Keratinocyte (primary cell): Measurements from ENCODE around the gene ARHGEF37. TPM values are rescaled to one million over a fixed set of nuclear protein-coding genes. Genes with fewer than 3 reads are reported as not detected.

Source experiments
- DNase-seq: peaks from one replicate; pipeline ENCODE4 v3.0.0-alpha.2; 2011; ENCODE audit warnings: low read depth, missing footprints, low spot score
- FAIRE-seq: peaks from 2 replicates; lab custom pipeline; 2011; peaks lifted over from hg19 to GRCh38; lab: Jason Lieb, UNC
- H2AFZ ChIP-seq: 2 replicates; pipeline ENCODE4 v1.6.0; 2012; ENCODE audit warnings: low read length, control low read depth, inconsistent platforms; ENCODE audit not compliant: control insufficient read depth
- H3K27ac ChIP-seq: 2 replicates; pipeline ENCODE4 v1.5.1; 2011; ENCODE audit warnings: low read length; ENCODE audit not compliant: control insufficient read depth, insufficient read depth
- H3K27me3 ChIP-seq: 3 replicates; pipeline ENCODE4 v1.6.0; 2011; ENCODE audit warnings: low read length; ENCODE audit not compliant: control insufficient read depth, insufficient read depth; ENCODE audit errors: extremely low read depth
- H3K36me3 ChIP-seq, 2 experiments: 2 replicates in 1 of 2; 3 replicates in 1 of 2; pipeline ENCODE4 v1.5.1; 2011; ENCODE audit warnings: low read length in 2 of 2, mild to moderate bottlenecking in 1 of 2; ENCODE audit not compliant: control insufficient read depth in 2 of 2, insufficient read depth in 2 of 2; ENCODE audit errors: extremely low read depth in 1 of 2
- H3K4me1 ChIP-seq: 3 replicates; pipeline ENCODE4 v1.5.1; 2011; ENCODE audit warnings: low read length; ENCODE audit not compliant: control insufficient read depth, insufficient read depth; ENCODE audit errors: extremely low read depth
- H3K4me2 ChIP-seq: 3 replicates; pipeline ENCODE4 v1.6.0; 2011; ENCODE audit warnings: low read depth, low read length; ENCODE audit not compliant: control insufficient read depth, insufficient read depth; ENCODE audit errors: extremely low read depth
- H3K4me3 ChIP-seq, 3 experiments: fragments of 200-600 bp in 1 of 3; sonication (generic) in 1 of 3; 2 replicates in 2 of 3; 3 replicates in 1 of 3; pipeline ENCODE4 v1.5.1; 2011 to 2016; ENCODE audit warnings: low read length in 3 of 3, mild to moderate bottlenecking in 3 of 3, control low read depth in 2 of 3, inconsistent platforms in 1 of 3, low read depth in 1 of 3, mixed read lengths in 1 of 3, mixed run types in 1 of 3, moderate library complexity in 1 of 3; ENCODE audit not compliant: control insufficient read depth in 2 of 3, insufficient read depth in 2 of 3; ENCODE audit errors: extremely low read depth in 1 of 3
- H3K79me2 ChIP-seq: 2 replicates; pipeline ENCODE4 v1.6.0; 2012; ENCODE audit warnings: low read length; ENCODE audit not compliant: control insufficient read depth, insufficient read depth
- H3K9ac ChIP-seq: 3 replicates; pipeline ENCODE4 v1.6.0; 2011; ENCODE audit warnings: low read length; ENCODE audit not compliant: control insufficient read depth, insufficient read depth; ENCODE audit errors: extremely low read depth
- H3K9me1 ChIP-seq: 3 replicates; pipeline ENCODE4 v1.6.0; 2011; ENCODE audit warnings: low read length; ENCODE audit not compliant: control insufficient read depth, insufficient read depth; ENCODE audit errors: extremely low read depth
- H3K9me3 ChIP-seq: 2 replicates; pipeline ENCODE4 v1.5.1; 2012; ENCODE audit warnings: low read depth, low read length; ENCODE audit not compliant: control insufficient read depth
- H4K20me1 ChIP-seq: 3 replicates; pipeline ENCODE4 v1.6.0; 2011; ENCODE audit warnings: low read length; ENCODE audit not compliant: control insufficient read depth, insufficient read depth; ENCODE audit errors: extremely low read depth
- CTCF ChIP-seq, 3 experiments: IDR thresholded peaks in 1 of 3; conservative IDR thresholded peaks in 1 of 3; optimal IDR thresholded peaks in 1 of 3; 2 replicates in 2 of 3; 3 replicates in 1 of 3; pipeline versions ENCODE3 to v1.5.1; 2011; ENCODE audit warnings: low read length in 3 of 3, mild to moderate bottlenecking in 3 of 3, moderate library complexity in 2 of 3, control low read depth in 1 of 3, inconsistent platforms in 1 of 3; ENCODE audit not compliant: insufficient read depth in 2 of 3; ENCODE audit errors: extremely low read depth in 1 of 3
- EZH2 ChIP-seq: IDR thresholded peaks from one replicate; pipeline ENCODE4 v1.6.1; 2012; ENCODE audit warnings: inconsistent platforms, mild to moderate bottlenecking, low read length, moderate library complexity
- dilution Hi-C: fragments of 300-500 bp; cut with MboI; formaldehyde crosslinking; loops from one replicate; pipeline ENCODE4 v1.7.0; 2020; ENCODE audit warnings: low sequenced_read_pairs; ENCODE audit not compliant: extremely low pct_ligation_motif_present
- polyA plus RNA-seq, 5 experiments: library from polyadenylated mRNA; depleted of rRNA in 3 of 5; stranded (reverse) in 3 of 5; stranded (forward) in 1 of 5; unstranded in 1 of 5; fragments of >200 nt; gene quantifications; 1 replicate in 1 of 5; 2 replicates in 3 of 5; 3 replicates in 1 of 5; pipeline versions ENCODE4 v1.2.1 to v1.2.3, GENCODE V29; 2011 to 2012; ENCODE audit warnings: missing spikeins in 2 of 5, low read depth in 1 of 5, low replicate concordance in 1 of 5

Gene ARHGEF37
- polyA plus RNA-seq, 1 donor (not counting 4 experiments of a cell fraction or from before 2014, with no cell fraction given): 8.7 TPM

GRCh38 chr5:149541893-149542292 lies 39.4 kb upstream of the ARHGEF37 start:
- dilution Hi-C loops: no loop called here
- TF ChIP-seq EZH2: no peak
- TF ChIP-seq CTCF (optimal IDR thresholded peaks at IDR 0.05 in 1 of 3, IDR thresholded peaks at IDR 0.05 in 1 of 3, conservative IDR thresholded peaks at IDR 0.05 in 1 of 3; ENCODE audit: extremely low read depth in 1 of 3, insufficient read depth in 2 of 3, low read length in 3 of 3): no peak
- no peaks in the 10 kb centered on the region for H3K9me1 ChIP-seq
- peaks cover 96% of the 10 kb centered on the region for H3K79me2 ChIP-seq
- H3K4me1 ChIP-seq: peaks cover 7% of the 10 kb centered on the region
- no peak overlapping the region for H3K9ac ChIP-seq
- DNase-seq (no peak), FAIRE-seq (no peak)
- no peaks in the 10 kb centered on the region for H3K9me3 ChIP-seq
- H3K36me3 ChIP-seq: peaks cover 20 to 36% of the 10 kb centered on the region in 2 experiments
- no peak overlapping the region for H3K4me3 ChIP-seq
- no peaks in the 10 kb centered on the region for H3K27me3 ChIP-seq
- no peak overlapping the region for H3K4me2 ChIP-seq
- H2AFZ ChIP-seq: no peak overlapping the region
- H4K20me1 ChIP-seq: peaks cover 17% of the 10 kb centered on the region
- no peak overlapping the region for H3K27ac ChIP-seq

GRCh38 chr5:149543361-149544027 lies 37.8 kb upstream of the ARHGEF37 start:
- FAIRE-seq: no peak
- H3K27ac ChIP-seq: peak overlapping the region; percentile 2
- peaks cover 98% of the 10 kb centered on the region for H3K79me2 ChIP-seq
- H3K4me2 ChIP-seq: no peak overlapping the region
- peaks cover 21% of the 10 kb centered on the region for H3K4me1 ChIP-seq
- dilution Hi-C loops: no loop called here
- H3K9me3 ChIP-seq: no peaks in the 10 kb centered on the region
- H2AFZ ChIP-seq: no peak overlapping the region
- H3K9me1 ChIP-seq: no peaks in the 10 kb centered on the region
- H3K36me3 ChIP-seq: peaks cover 23 to 42% of the 10 kb centered on the region in 2 experiments
- TF ChIP-seq CTCF (optimal IDR thresholded peaks at IDR 0.05 in 1 of 3, IDR thresholded peaks at IDR 0.05 in 1 of 3, conservative IDR thresholded peaks at IDR 0.05 in 1 of 3; ENCODE audit: extremely low read depth in 1 of 3, insufficient read depth in 2 of 3, low read length in 3 of 3) (no peak), EZH2 (no peak)
- no peak overlapping the region for H3K9ac ChIP-seq
- H4K20me1 ChIP-seq: peaks cover 8% of the 10 kb centered on the region
- DNase-seq: no peak
- no peaks in the 10 kb centered on the region for H3K27me3 ChIP-seq
- no peak overlapping the region for H3K4me3 ChIP-seq
